ENCODE data around the gene ACAA1.

DNA sequence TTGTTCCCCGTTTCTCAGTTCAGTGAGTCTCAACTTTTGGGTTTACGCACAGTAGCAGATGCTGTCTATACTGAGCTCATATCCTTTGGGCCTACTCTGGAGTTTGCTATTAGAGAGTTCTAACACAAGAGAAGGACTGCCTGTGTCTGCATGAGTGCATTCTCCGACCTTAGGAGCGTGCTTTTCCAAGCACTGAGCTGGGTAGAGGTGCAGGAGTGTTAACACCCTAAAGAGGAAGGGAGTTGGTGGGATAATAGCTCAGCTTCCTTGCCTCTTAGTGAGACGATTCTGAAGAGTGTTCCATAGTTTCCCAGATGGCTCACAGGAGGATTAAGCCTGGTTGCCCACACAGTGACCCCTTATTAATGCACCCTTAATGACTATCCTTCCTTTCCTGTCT, 21.5 kb upstream of the ACAA1 start:
- TF ChIP-seq, protein P1, sequence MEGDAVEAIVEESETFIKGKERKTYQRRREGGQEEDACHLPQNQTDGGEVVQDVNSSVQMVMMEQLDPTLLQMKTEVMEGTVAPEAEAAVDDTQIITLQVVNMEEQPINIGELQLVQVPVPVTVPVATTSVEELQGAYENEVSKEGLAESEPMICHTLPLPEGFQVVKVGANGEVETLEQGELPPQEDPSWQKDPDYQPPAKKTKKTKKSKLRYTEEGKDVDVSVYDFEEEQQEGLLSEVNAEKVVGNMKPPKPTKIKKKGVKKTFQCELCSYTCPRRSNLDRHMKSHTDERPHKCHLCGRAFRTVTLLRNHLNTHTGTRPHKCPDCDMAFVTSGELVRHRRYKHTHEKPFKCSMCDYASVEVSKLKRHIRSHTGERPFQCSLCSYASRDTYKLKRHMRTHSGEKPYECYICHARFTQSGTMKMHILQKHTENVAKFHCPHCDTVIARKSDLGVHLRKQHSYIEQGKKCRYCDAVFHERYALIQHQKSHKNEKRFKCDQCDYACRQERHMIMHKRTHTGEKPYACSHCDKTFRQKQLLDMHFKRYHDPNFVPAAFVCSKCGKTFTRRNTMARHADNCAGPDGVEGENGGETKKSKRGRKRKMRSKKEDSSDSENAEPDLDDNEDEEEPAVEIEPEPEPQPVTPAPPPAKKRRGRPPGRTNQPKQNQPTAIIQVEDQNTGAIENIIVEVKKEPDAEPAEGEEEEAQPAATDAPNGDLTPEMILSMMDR (IDR thresholded peaks at IDR 0.05): no peak
- TF ChIP-seq POLR2A (IDR thresholded peaks at IDR 0.05): no peak

All from right lobe of liver (tissue), 4 donors.